HepG2 (cell line): Measurements from ENCODE around the gene PTPRE. TPM values are rescaled to one million over a fixed set of nuclear protein-coding genes. Genes with fewer than 3 reads are reported as not detected.

Source experiments
- ATAC-seq: fragments of 200-7000 bp; cut with Tn5 transposase; 3 replicates; pipeline ENCODE4 v1.9.1; 2020; ENCODE audit warnings: mild to moderate bottlenecking, moderate library complexity
- BruUV-seq: library from RNA; stranded (reverse); fragments of 400-500 nt; replicated peaks from 2 replicates; lab custom pipeline; 2021; lab: Mats Ljungman, UMichigan
- CTCF ChIA-PET: fragments of 300-600 bp; formaldehyde crosslinking; extraction: SDS; loops from one replicate; lab custom pipeline; 2021; ENCODE audit warnings: low total read pairs, inconsistent platforms, low intra/inter-chr PET ratio; lab: Yijun Ruan, JAX
- POLR2A ChIA-PET: fragments of 350-600 bp; sonication (Branson Sonifier 250); formaldehyde crosslinking; loops from one replicate; lab custom pipeline; 2020; ENCODE audit warnings: antibody characterized with exemption, inconsistent platforms; lab: Yijun Ruan, JAX
- DNase-seq: peaks from one replicate; pipeline ENCODE4 v3.0.0-alpha.2; 2015; ENCODE audit warnings: low spot score
- FAIRE-seq: peaks from 3 replicates; lab custom pipeline; 2011; peaks lifted over from hg19 to GRCh38; lab: Jason Lieb, UNC
- H2AFZ ChIP-seq: one replicate; pipeline ENCODE4 v1.6.1; 2011; ENCODE audit warnings: low read length, inconsistent platforms
- H3K27ac ChIP-seq: fragments of 300-600 bp; 3 replicates; pipeline ENCODE4 v1.8.0; 2011; ENCODE audit warnings: mixed run types, mild to moderate bottlenecking, mixed read lengths, low read length, inconsistent platforms; ENCODE audit not compliant: insufficient read depth; ENCODE audit errors: extremely low read length
- H3K27me3 ChIP-seq, 2 experiments: fragments of 200-600 bp in 1 of 2; 2 replicates in 1 of 2; 3 replicates in 1 of 2; pipeline versions ENCODE4 v1.6.0 to v1.8.0; 2011; ENCODE audit warnings: low read length in 2 of 2, mild to moderate bottlenecking in 2 of 2, moderate library complexity in 2 of 2, inconsistent platforms in 1 of 2; ENCODE audit not compliant: insufficient read depth in 2 of 2, control insufficient read depth in 1 of 2
- H3K36me3 ChIP-seq, 2 experiments: fragments of 200-600 bp in 1 of 2; replicated peaks in 1 of 2; 2 replicates in 1 of 2; 3 replicates in 1 of 2; pipeline versions ENCODE4 v1.5.1 to v1.8.0; 2011; ENCODE audit warnings: low read length in 2 of 2, inconsistent platforms in 1 of 2; ENCODE audit not compliant: insufficient read depth in 2 of 2, control insufficient read depth in 1 of 2
- H3K4me1 ChIP-seq: 2 replicates; pipeline ENCODE4 v1.5.1; 2012; ENCODE audit warnings: low read length, inconsistent platforms; ENCODE audit not compliant: insufficient read depth
- H3K4me2 ChIP-seq: 2 replicates; pipeline ENCODE4 v1.6.0; 2011; ENCODE audit warnings: low read depth, low read length, inconsistent platforms
- H3K4me3 ChIP-seq, 3 experiments: fragments of 200-600 bp in 1 of 3; sonication (generic), shearing (Covaris generic) in 1 of 3; replicated peaks in 1 of 3; 2 replicates each; pipeline ENCODE4 v1.5.1; 2011 to 2016; ENCODE audit warnings: low read length in 3 of 3, inconsistent platforms in 2 of 3, low read depth in 2 of 3, mild to moderate bottlenecking in 2 of 3, control low read depth in 1 of 3, mixed read lengths in 1 of 3; ENCODE audit not compliant: insufficient read depth in 1 of 3
- H3K79me2 ChIP-seq: one replicate; pipeline ENCODE4 v1.6.1; 2011; ENCODE audit warnings: low read length, inconsistent platforms; ENCODE audit not compliant: insufficient read depth
- H3K9ac ChIP-seq: 2 replicates; pipeline ENCODE4 v1.6.0; 2011; ENCODE audit warnings: mild to moderate bottlenecking, low read depth, low read length, inconsistent platforms; ENCODE audit not compliant: insufficient read depth
- H3K9me3 ChIP-seq: 2 replicates; pipeline ENCODE4 v1.5.1; 2012; ENCODE audit warnings: mild to moderate bottlenecking, low read length
- H4K20me1 ChIP-seq: 2 replicates; pipeline ENCODE4 v1.6.0; 2011; ENCODE audit warnings: inconsistent platforms, mild to moderate bottlenecking, low read length, moderate library complexity; ENCODE audit not compliant: insufficient read depth
- ARNT ChIP-seq: fragments of 450-650 bp; IDR thresholded peaks from 2 replicates; pipeline ENCODE4 v1.6.1; 2017
- CENPT ChIP-seq: sonication (generic); formaldehyde crosslinking; IDR thresholded peaks from 2 replicates; pipeline ENCODE4 v1.8.0; 2022; ENCODE audit warnings: low read depth, mild to moderate bottlenecking, moderate library complexity, missing genetic modification reagents
- FUBP1 ChIP-seq: sonication (generic); formaldehyde crosslinking; IDR thresholded peaks from 2 replicates; pipeline ENCODE4 v1.5.1; 2020; ENCODE audit warnings: missing genetic modification reagents, mild to moderate bottlenecking, borderline replicate concordance
- GFI1 ChIP-seq: sonication (generic); formaldehyde crosslinking; IDR thresholded peaks from 2 replicates; pipeline ENCODE4 v1.5.0; 2020; ENCODE audit warnings: missing genetic modification reagents, mild to moderate bottlenecking, borderline replicate concordance
- JDP2 ChIP-seq: sonication (generic); formaldehyde crosslinking; IDR thresholded peaks from 2 replicates; pipeline ENCODE4 v1.8.1; 2022; ENCODE audit warnings: missing genetic modification reagents, borderline replicate concordance
- KMT2B ChIP-seq: IDR thresholded peaks from 2 replicates; pipeline ENCODE4 v1.6.1; 2016; ENCODE audit warnings: missing genetic modification reagents, missing compliant biosample characterization
- MXI1 ChIP-seq: IDR thresholded peaks from 3 replicates; pipeline ENCODE4 v1.6.1; 2012; ENCODE audit warnings: low read depth, low read length, inconsistent platforms, borderline replicate concordance
- PAF1 ChIP-seq: IDR thresholded peaks from 2 replicates; pipeline ENCODE4 v1.6.1; 2016; ENCODE audit warnings: missing genetic modification reagents, missing compliant biosample characterization
- POLR2A ChIP-seq, 2 experiments: IDR thresholded peaks; 2 replicates each; pipeline ENCODE4 v1.6.1; 2011; ENCODE audit warnings: low read depth in 2 of 2, low read length in 2 of 2, mild to moderate bottlenecking in 1 of 2, moderate library complexity in 1 of 2; ENCODE audit not compliant: insufficient read depth in 1 of 2
- RARG ChIP-seq: sonication (generic); formaldehyde crosslinking; IDR thresholded peaks from 2 replicates; pipeline ENCODE4 v1.4.0; 2020; ENCODE audit warnings: low read depth, mild to moderate bottlenecking, missing genetic modification reagents
- SIN3B ChIP-seq: fragments of 150-350 bp; IDR thresholded peaks from 2 replicates; pipeline ENCODE4 v1.6.1; 2014; ENCODE audit warnings: low read length
- SYNCRIP ChIP-seq: fragments of 200-400 bp; formaldehyde crosslinking; IDR thresholded peaks from 2 replicates; pipeline ENCODE4 v1.6.1; 2018; ENCODE audit warnings: mild to moderate bottlenecking, low read depth, low read length; ENCODE audit not compliant: insufficient read depth
- TGIF2 ChIP-seq: IDR thresholded peaks from 2 replicates; pipeline ENCODE4 v1.6.1; 2016; ENCODE audit warnings: control low read depth, missing compliant biosample characterization
- TMF1 ChIP-seq: sonication (generic); formaldehyde crosslinking; IDR thresholded peaks from 2 replicates; pipeline ENCODE4 v1.8.1; 2022; ENCODE audit warnings: low read depth, missing genetic modification reagents
- ZC3H4 ChIP-seq: sonication (generic); formaldehyde crosslinking; IDR thresholded peaks from 2 replicates; pipeline ENCODE4 v1.4.0; 2020; ENCODE audit warnings: missing genetic modification reagents, borderline replicate concordance
- ZFP91 ChIP-seq: sonication (generic); formaldehyde crosslinking; IDR thresholded peaks from 2 replicates; pipeline ENCODE4 v1.9.0; 2022; ENCODE audit warnings: missing genetic modification reagents, mild to moderate bottlenecking, borderline replicate concordance
- ZFYVE20 ChIP-seq: sonication (generic); formaldehyde crosslinking; IDR thresholded peaks from 2 replicates; pipeline ENCODE4 v1.8.0; 2023; ENCODE audit warnings: low read depth, mild to moderate bottlenecking, moderate library complexity, missing genetic modification reagents, borderline replicate concordance
- ZMYM4 ChIP-seq: sonication (generic); formaldehyde crosslinking; IDR thresholded peaks from 2 replicates; pipeline ENCODE4 v1.8.1; 2023; ENCODE audit warnings: mild to moderate bottlenecking, missing genetic modification reagents
- ZNF350 ChIP-seq: sonication (generic); formaldehyde crosslinking; IDR thresholded peaks from 2 replicates; pipeline ENCODE4 v1.4.0; 2020; ENCODE audit warnings: mild to moderate bottlenecking, low read depth, missing genetic modification reagents, borderline replicate concordance
- WGBS: methylation state at CpG from one replicate; pipeline ENCODE4 v1.1.6; 2017; ENCODE audit warnings: low lambda C conversion rate; 5-methylcytosine and 5-hydroxymethylcytosine counted together
- in situ Hi-C: cut with HindIII; loops from 2 replicates; pipeline ENCODE4 v1.10.0; 2017; ENCODE audit warnings: low pct_unique_long_range_greater_than_20kb; ENCODE audit not compliant: extremely low pct_ligation_motif_present
- intact Hi-C: fragments of 100-400 bp; cut with micrococcal nuclease; formaldehyde crosslinking; loops from one replicate; pipeline ENCODE4 v1.10.0; 2022; ENCODE audit not compliant: unreplicated experiment
- polyA plus RNA-seq, 8 experiments: library from polyadenylated mRNA; depleted of rRNA in 3 of 8; stranded (reverse) in 7 of 8; unstranded in 1 of 8; fragments of >200 nt; fragmentation: Illumina TruSeq in 4 of 8; extraction: Trizol in 4 of 8; gene quantifications; 2 replicates each; pipeline versions ENCODE4 v1.2.1 to v1.2.3, GENCODE V29; 2011 to 2016; ENCODE audit warnings: low read depth in 4 of 8, missing spikeins in 1 of 8, mixed read lengths in 1 of 8; ENCODE audit not compliant: insufficient read depth in 1 of 8
- total RNA-seq, 5 experiments: library from RNA; depleted of rRNA; stranded (reverse); fragments of >200 nt; fragmentation: Illumina TruSeq; extraction: Trizol; gene quantifications; 2 replicates each; pipeline ENCODE4 v1.2.3, GENCODE V29; 2016; ENCODE audit warnings: low read depth in 1 of 5

Gene PTPRE
- total and polyA plus RNA-seq, 2 of the 13 experiments (the other 11 are each of a cell fraction or from before 2014, with no cell fraction given), result 0.01 to 0.02 TPM

GRCh38 chr10:128125416-128125943 is 218.6 kb downstream of the PTPRE start (continued):
- peak; percentile 29; the same call in 1 of the 2 replicates for TF ChIP-seq ZFP91 (CRISPR knock-in tag)
- no peak for TF ChIP-seq SIN3B
- TF ChIP-seq SYNCRIP, result no peak
- TF ChIP-seq POLR2A (IDR thresholded peaks at IDR 0.05; ENCODE audit: insufficient read depth in 1 of 2, low read depth in 2 of 2, low read length in 2 of 2), result 0 out of 4 replicates have a peak, but pooled peaks of 1 of the 2 experiments have one; percentile 26
- no peak for TF ChIP-seq ZC3H4
- TF ChIP-seq KMT2B (CRISPR knock-in tag), result no peak
- TF ChIP-seq GFI1, result no peak
- TF ChIP-seq RARG (CRISPR knock-in tag), result no peak
- 0 out of 2 replicates have a peak, but pooled peaks have one; percentile 22 for TF ChIP-seq TGIF2

GRCh38 chr10:128125944-128126764 is 219.3 kb downstream of the PTPRE start, which contains the start of gene MKI67:
Gene MKI67, minus strand, starts transcription at chr10:128126423. Its CDS starts 756 bp downstream, at chr10:128125667.
- 2% methylated on average over 16 of the region's 95 CpGs for WGBS
- peak within 1 kb of the TSS; percentile 86 for H3K9ac ChIP-seq
- POLR2A ChIA-PET, result interaction anchor here (1.2 kb wide), 1 partner anchor 31 kb away, joined by 3 read pairs; no protein-coding TSS in a partner anchor
- intact Hi-C loops (loop anchor here (1.0 kb wide), 1 partner anchor 31 kb away; no protein-coding TSS in a partner anchor), in situ Hi-C loops (no loop called here)
- H3K4me2 ChIP-seq, result peak within 1 kb of the TSS; percentile 87
- ATAC-seq (peak; percentile 89), DNase-seq (peak; percentile 91), FAIRE-seq (no peak)
- peak within 1 kb of the TSS; percentile 80 for H3K27ac ChIP-seq
- CTCF ChIA-PET, result no interaction called here
- peaks cover 0 to 13% of the 10 kb centered on the region in 2 experiments; a peak in 2 of 5 replicates for H3K36me3 ChIP-seq
- peak within 1 kb of the TSS; percentile 74 to 93 (median 79) for H3K4me3 ChIP-seq
- H3K27me3 ChIP-seq, result no peaks in the 10 kb centered on the region
- peaks cover 34% of the 10 kb centered on the region for H3K4me1 ChIP-seq
- H2AFZ ChIP-seq, result peak within 1 kb of the TSS; percentile 50
- H4K20me1 ChIP-seq, result no peaks in the 10 kb centered on the region
- no peaks in the 10 kb centered on the region for H3K9me3 ChIP-seq
- peaks cover 45% of the 10 kb centered on the region for H3K79me2 ChIP-seq
- BruUV-seq, result no TSS peak
- TF ChIP-seq PAF1 (CRISPR knock-in tag) (no peak), TMF1 (peak; percentile 64; the same call in 1 of the 2 replicates), FUBP1 (CRISPR knock-in tag) (no peak), CENPT (CRISPR knock-in tag) (peak; percentile 86; the same call in 1 of the 2 replicates), ARNT (no peak), MXI1 (peak; percentile 85; the same call in 2 of the 3 replicates), ZFYVE20 (CRISPR knock-in tag) (0 out of 2 replicates have a peak, but pooled peaks have one; percentile 59), ZNF350 (CRISPR knock-in tag) (no peak), JDP2 (peak; percentile 44; the same call in 1 of the 2 replicates), ZMYM4 (0 out of 2 replicates have a peak, but pooled peaks have one; percentile 51)
